IMR-90 (cell line): ENCODE data around the gene SOS1. TPM values are rescaled to one million over a fixed set of nuclear protein-coding genes. Genes with fewer than 3 reads are reported as not detected.

Experiments
- ATAC-seq: fragments of 200-7000 bp; cut with Tn5 transposase; 2 replicates; pipeline ENCODE4 v1.9.1; 2020; ENCODE audit warnings: low read depth, mild to moderate bottlenecking, moderate library complexity
- BruUV-seq: library from RNA; stranded (reverse); fragments of 400-500 nt; replicated peaks from 2 replicates; lab custom pipeline; 2021; lab: Mats Ljungman, UMichigan
- CTCF ChIA-PET: fragments of 300-600 bp; formaldehyde crosslinking; extraction: SDS; loops from one replicate; lab custom pipeline; 2021; ENCODE audit warnings: antibody characterized with exemption; lab: Yijun Ruan, JAX
- POLR2A ChIA-PET: fragments of 300-600 bp; sonication (Branson Sonifier 250); formaldehyde crosslinking; loops from one replicate; lab custom pipeline; 2022; ENCODE audit warnings: antibody characterized with exemption; ENCODE audit not compliant: unreplicated experiment; lab: Charles Lee
- DNase-seq: peaks from one replicate; pipeline ENCODE4 v3.0.0; 2013
- H2AFZ ChIP-seq: replicated peaks from 2 replicates; pipeline ENCODE3; 2013; ENCODE audit warnings: low read length, mild to moderate bottlenecking; ENCODE audit not compliant: poor library complexity
- H2AK5ac ChIP-seq: 2 replicates; pipeline ENCODE4 v1.6.1; 2013; ENCODE audit warnings: low read depth, low read length, inconsistent platforms
- H2AK9ac ChIP-seq: replicated peaks from 2 replicates; pipeline ENCODE3; 2013; ENCODE audit warnings: mild to moderate bottlenecking, low read depth, low read length, moderate library complexity; ENCODE audit not compliant: poor library complexity
- H2BK120ac ChIP-seq: 2 replicates; pipeline ENCODE4 v1.6.1; 2013; ENCODE audit warnings: low read depth, low read length, inconsistent platforms
- H2BK15ac ChIP-seq: 3 replicates; pipeline ENCODE4 v1.6.1; 2013; ENCODE audit warnings: low read depth, low read length, inconsistent platforms
- H2BK20ac ChIP-seq: 2 replicates; pipeline ENCODE4 v1.6.1; 2013; ENCODE audit warnings: low read depth, mild to moderate bottlenecking, inconsistent platforms, low read length, moderate library complexity
- H2BK5ac ChIP-seq: 2 replicates; pipeline ENCODE4 v1.6.1; 2013; ENCODE audit warnings: mild to moderate bottlenecking, low read depth, low read length, inconsistent platforms; ENCODE audit not compliant: poor library complexity, severe bottlenecking
- H3K14ac ChIP-seq: replicated peaks from 2 replicates; pipeline ENCODE4 v1.6.1; 2013; ENCODE audit warnings: low read depth, low read length, inconsistent platforms
- H3K18ac ChIP-seq: 2 replicates; pipeline ENCODE4 v1.6.1; 2013; ENCODE audit warnings: low read depth, low read length, control low read depth
- H3K23ac ChIP-seq: 2 replicates; pipeline ENCODE4 v1.6.1; 2013; ENCODE audit warnings: low read depth, low read length, inconsistent platforms
- H3K27ac ChIP-seq: 2 replicates; pipeline ENCODE4 v1.5.1; 2013; ENCODE audit warnings: mild to moderate bottlenecking, control low read depth, low read length; ENCODE audit not compliant: insufficient read depth
- H3K27me3 ChIP-seq: 2 replicates; pipeline ENCODE4 v1.6.1; 2013; ENCODE audit warnings: low read length; ENCODE audit not compliant: control insufficient read depth, insufficient read depth
- H3K36me3 ChIP-seq: 2 replicates; pipeline ENCODE4 v1.6.1; 2013; ENCODE audit warnings: low read length, mixed read lengths; ENCODE audit not compliant: control insufficient read depth, insufficient read depth
- H3K4ac ChIP-seq: 2 replicates; pipeline ENCODE4 v1.6.1; 2013; ENCODE audit warnings: low read depth, low read length, inconsistent platforms
- H3K4me1 ChIP-seq: 2 replicates; pipeline ENCODE4 v1.6.1; 2013; ENCODE audit warnings: low read length, mixed read lengths; ENCODE audit not compliant: control insufficient read depth, insufficient read depth
- H3K4me2 ChIP-seq: 2 replicates; pipeline ENCODE4 v1.6.1; 2013; ENCODE audit warnings: low read depth, mild to moderate bottlenecking, control low read depth, low read length, moderate library complexity
- H3K4me3 ChIP-seq: 2 replicates; pipeline ENCODE4 v1.5.1; 2013; ENCODE audit warnings: low read depth, mild to moderate bottlenecking, control low read depth, low read length, moderate library complexity; ENCODE audit not compliant: insufficient read depth
- H3K56ac ChIP-seq: 2 replicates; pipeline ENCODE4 v1.6.1; 2013; ENCODE audit warnings: low read length, inconsistent platforms; ENCODE audit not compliant: insufficient read depth; ENCODE audit errors: extremely low read depth
- H3K79me1 ChIP-seq, 2 experiments: 2 replicates each; pipeline ENCODE4 v1.6.1; 2013; ENCODE audit warnings: low read length in 2 of 2, inconsistent platforms in 1 of 2, low read depth in 1 of 2
- H3K9ac ChIP-seq: 2 replicates; pipeline ENCODE4 v1.6.1; 2013; ENCODE audit warnings: low read depth, low read length, control low read depth
- H3K9me1 ChIP-seq: 2 replicates; pipeline ENCODE4 v1.6.1; 2013; ENCODE audit warnings: low read length, inconsistent platforms; ENCODE audit not compliant: insufficient read depth
- H3K9me3 ChIP-seq: 2 replicates; pipeline ENCODE4 v1.6.1; 2013; ENCODE audit warnings: low read length; ENCODE audit not compliant: control insufficient read depth, insufficient read depth
- H4K20me1 ChIP-seq: 2 replicates; pipeline ENCODE4 v1.6.1; 2013; ENCODE audit warnings: low read length, inconsistent platforms; ENCODE audit not compliant: insufficient read depth
- H4K5ac ChIP-seq: 2 replicates; pipeline ENCODE4 v1.6.1; 2013; ENCODE audit warnings: mild to moderate bottlenecking, low read depth, low read length, control low read depth
- H4K8ac ChIP-seq, 2 experiments: 2 replicates each; pipeline ENCODE4 v1.6.1; 2013; ENCODE audit warnings: low read depth in 2 of 2, low read length in 2 of 2, control low read depth in 1 of 2, inconsistent platforms in 1 of 2
- H4K91ac ChIP-seq: 2 replicates; pipeline ENCODE4 v1.6.1; 2013; ENCODE audit warnings: low read depth, low read length, inconsistent platforms; ENCODE audit not compliant: insufficient read depth
- FOS ChIP-seq: fragments of 150-350 bp; IDR thresholded peaks from 2 replicates; pipeline ENCODE4 v1.6.1; 2016; ENCODE audit warnings: low read depth, low read length
- MAFK ChIP-seq: IDR thresholded peaks from 2 replicates; pipeline ENCODE4 v1.6.1; 2012; ENCODE audit warnings: low read depth, low read length, improper control_type of control experiment
- MXI1 ChIP-seq: IDR thresholded peaks from 2 replicates; pipeline ENCODE4 v1.6.1; 2012; ENCODE audit warnings: low read depth, mild to moderate bottlenecking, low read length, moderate library complexity, borderline replicate concordance
- RCOR1 ChIP-seq: IDR thresholded peaks from 2 replicates; pipeline ENCODE4 v1.6.1; 2012; ENCODE audit warnings: mild to moderate bottlenecking, low read length, improper control_type of control experiment; ENCODE audit not compliant: insufficient replicate concordance
- RFX5 ChIP-seq: IDR thresholded peaks from 2 replicates; pipeline ENCODE4 v1.8.0; 2012; ENCODE audit warnings: low read depth, mild to moderate bottlenecking, low read length, moderate library complexity
- WGBS, 2 experiments: methylation state at CpG; one replicate each; pipeline versions ENCODE4 v1.1.5 to v1.1.7; 2013; ENCODE audit warnings: missing lambda C conversion rate in 2 of 2; ENCODE audit not compliant: insufficient read length in 1 of 2; ENCODE audit errors: extremely low coverage in 2 of 2; 5-methylcytosine and 5-hydroxymethylcytosine counted together
- dilution Hi-C: fragments of 300-500 bp; cut with HindIII; formaldehyde crosslinking; loops from one replicate; pipeline ENCODE4 v1.14.3; 2018; ENCODE audit warnings: low sequenced_read_pairs; ENCODE audit not compliant: unreplicated experiment
- in situ Hi-C: fragments of 300-500 bp; cut with MboI; formaldehyde crosslinking; loops from 3 replicates; pipeline ENCODE4 v1.14.3; 2019; ENCODE audit warnings: low sequenced_read_pairs, inconsistent platforms, mixed read lengths
- intact Hi-C: fragments of 100-400 bp; cut with micrococcal nuclease; formaldehyde crosslinking; loops from 2 replicates; pipeline ENCODE4 v1.10.0; 2022
- polyA plus RNA-seq, 3 experiments: library from polyadenylated mRNA; depleted of rRNA; stranded (reverse); fragments of >200 nt; gene quantifications; 2 replicates each; pipeline ENCODE4 v1.2.3, GENCODE V29; 2012; ENCODE audit warnings: low replicate concordance in 1 of 3
- total RNA-seq: library from RNA; depleted of rRNA; stranded (reverse); fragments of >200 nt; gene quantifications from 2 replicates; pipeline ENCODE4 v1.2.3, GENCODE V29; 2012
- TF ChIP-seq, protein P1 (sequence below): fragments of 150-350 bp; IDR thresholded peaks from 2 replicates; pipeline ENCODE4 v1.6.1; 2016; ENCODE audit warnings: low read depth, mild to moderate bottlenecking, low read length, moderate library complexity, borderline replicate concordance
- TF ChIP-seq, protein P2 (sequence below): conservative IDR thresholded peaks from 2 replicates; pipeline ENCODE4 v1.5.1; 2012; ENCODE audit warnings: mild to moderate bottlenecking, low read depth, low read length, improper control_type of control experiment

Gene SOS1
- total and polyA plus RNA-seq, 2 of the 4 experiments (the other 2 are of a cell fraction) = 8.2 to 11.2 TPM

DNA sequence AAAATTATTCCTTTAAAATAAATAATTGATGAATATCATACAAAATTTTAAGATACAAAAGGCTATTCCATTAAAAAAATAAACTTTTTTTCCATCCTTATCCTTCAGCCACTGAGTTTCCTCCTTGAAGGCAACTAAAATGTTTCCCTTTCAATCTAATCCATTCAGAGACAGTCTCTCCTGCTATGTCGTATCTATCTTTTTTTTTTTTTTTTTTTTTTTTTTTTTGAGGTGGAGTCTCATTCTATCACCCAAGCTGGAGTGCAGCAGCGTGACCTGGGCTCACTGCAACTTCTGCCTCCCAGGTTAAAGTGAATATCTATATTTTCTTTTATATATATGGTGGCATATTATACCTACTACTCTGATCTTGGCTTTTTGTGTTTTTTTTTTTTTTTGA, 31.7 kb upstream of the SOS1 start:
- H2AFZ ChIP-seq = no peak overlapping the region
- no peak overlapping the region for H3K18ac ChIP-seq
- H3K9me3 ChIP-seq = no peaks in the 10 kb centered on the region
- ATAC-seq (no peak), DNase-seq (no peak)
- no peak overlapping the region for H2AK9ac ChIP-seq
- no peak overlapping the region for H3K14ac ChIP-seq
- H3K23ac ChIP-seq = no peak overlapping the region
- H2BK20ac ChIP-seq = no peak overlapping the region
- no peak overlapping the region for H3K56ac ChIP-seq
- H4K91ac ChIP-seq = no peak overlapping the region
- no peak overlapping the region for H4K5ac ChIP-seq
- ChIA-PET POLR2A (no interaction called here), CTCF (no interaction called here)
- no CpG with 5 or more reads among the region's 2 CpGs for WGBS, 2 experiments
- in situ Hi-C loops = no loop called here
- dilution Hi-C loops = no loop called here
- H2BK5ac ChIP-seq = no peak overlapping the region
- no peak overlapping the region for H3K27ac ChIP-seq
- H3K27me3 ChIP-seq = no peaks in the 10 kb centered on the region
- H3K4me3 ChIP-seq = no peak overlapping the region
- H3K4me1 ChIP-seq = no peaks in the 10 kb centered on the region; the same call in 1 of the 2 replicates
- H4K20me1 ChIP-seq = no peaks in the 10 kb centered on the region
- no peak overlapping the region for H3K4ac ChIP-seq
- H2BK15ac ChIP-seq = no peak overlapping the region
- no peaks in the 10 kb centered on the region for H3K9me1 ChIP-seq
- no peak overlapping the region for H2BK120ac ChIP-seq
- intact Hi-C loops = no loop called here
- no peak overlapping the region for H4K8ac ChIP-seq
- no peaks in the 10 kb centered on the region for H3K36me3 ChIP-seq
- no peak overlapping the region for H3K4me2 ChIP-seq
- H2AK5ac ChIP-seq = no peak overlapping the region
- no TSS peak for BruUV-seq
- no peak for TF ChIP-seq RFX5
- TF ChIP-seq, protein P1, sequence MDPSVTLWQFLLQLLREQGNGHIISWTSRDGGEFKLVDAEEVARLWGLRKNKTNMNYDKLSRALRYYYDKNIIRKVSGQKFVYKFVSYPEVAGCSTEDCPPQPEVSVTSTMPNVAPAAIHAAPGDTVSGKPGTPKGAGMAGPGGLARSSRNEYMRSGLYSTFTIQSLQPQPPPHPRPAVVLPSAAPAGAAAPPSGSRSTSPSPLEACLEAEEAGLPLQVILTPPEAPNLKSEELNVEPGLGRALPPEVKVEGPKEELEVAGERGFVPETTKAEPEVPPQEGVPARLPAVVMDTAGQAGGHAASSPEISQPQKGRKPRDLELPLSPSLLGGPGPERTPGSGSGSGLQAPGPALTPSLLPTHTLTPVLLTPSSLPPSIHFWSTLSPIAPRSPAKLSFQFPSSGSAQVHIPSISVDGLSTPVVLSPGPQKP = no peak
- no peak for TF ChIP-seq MXI1
- no peak for TF ChIP-seq RCOR1
- TF ChIP-seq, protein P2, sequence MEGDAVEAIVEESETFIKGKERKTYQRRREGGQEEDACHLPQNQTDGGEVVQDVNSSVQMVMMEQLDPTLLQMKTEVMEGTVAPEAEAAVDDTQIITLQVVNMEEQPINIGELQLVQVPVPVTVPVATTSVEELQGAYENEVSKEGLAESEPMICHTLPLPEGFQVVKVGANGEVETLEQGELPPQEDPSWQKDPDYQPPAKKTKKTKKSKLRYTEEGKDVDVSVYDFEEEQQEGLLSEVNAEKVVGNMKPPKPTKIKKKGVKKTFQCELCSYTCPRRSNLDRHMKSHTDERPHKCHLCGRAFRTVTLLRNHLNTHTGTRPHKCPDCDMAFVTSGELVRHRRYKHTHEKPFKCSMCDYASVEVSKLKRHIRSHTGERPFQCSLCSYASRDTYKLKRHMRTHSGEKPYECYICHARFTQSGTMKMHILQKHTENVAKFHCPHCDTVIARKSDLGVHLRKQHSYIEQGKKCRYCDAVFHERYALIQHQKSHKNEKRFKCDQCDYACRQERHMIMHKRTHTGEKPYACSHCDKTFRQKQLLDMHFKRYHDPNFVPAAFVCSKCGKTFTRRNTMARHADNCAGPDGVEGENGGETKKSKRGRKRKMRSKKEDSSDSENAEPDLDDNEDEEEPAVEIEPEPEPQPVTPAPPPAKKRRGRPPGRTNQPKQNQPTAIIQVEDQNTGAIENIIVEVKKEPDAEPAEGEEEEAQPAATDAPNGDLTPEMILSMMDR = no peak
- TF ChIP-seq FOS = no peak
- no peak for TF ChIP-seq MAFK
- H3K9ac ChIP-seq = no peak overlapping the region
- no peaks in the 10 kb centered on the region for H3K79me1 ChIP-seq
